Colonic mucosa (tissue), 4 donors: Measurements from ENCODE around the gene XKR7. TPM values are rescaled to one million over a fixed set of nuclear protein-coding genes. Genes with fewer than 3 reads are reported as not detected.

ENCODE experiments used
- DNase-seq: peaks from one replicate; pipeline ENCODE4 v3.0.0-alpha.2; 2020
- H3K27ac ChIP-seq: fragments of 200-600 bp; one replicate; pipeline ENCODE4 v1.8.0; 2021
- H3K27me3 ChIP-seq: fragments of 200-600 bp; one replicate; pipeline ENCODE4 v1.8.0; 2021
- H3K36me3 ChIP-seq: fragments of 200-600 bp; one replicate; pipeline ENCODE4 v1.8.0; 2021
- H3K4me1 ChIP-seq: fragments of 200-600 bp; one replicate; pipeline ENCODE4 v1.8.0; 2021; ENCODE audit warnings: mild to moderate bottlenecking
- H3K4me3 ChIP-seq: fragments of 200-600 bp; one replicate; pipeline ENCODE4 v1.8.0; 2021
- H3K9ac ChIP-seq, 2 donors: one replicate each; pipeline ENCODE4 v1.7.0; 2013; ENCODE audit warnings: control low read depth in 2 of 2, low read depth in 2 of 2, low read length in 2 of 2
- H3K9me3 ChIP-seq: fragments of 200-600 bp; one replicate; pipeline ENCODE4 v1.8.0; 2021
- intact Hi-C: fragments of 100-400 bp; cut with DNase I; formaldehyde crosslinking; loops from one replicate; pipeline ENCODE4 v1.14.1; 2022
- total RNA-seq, 2 donors: library from RNA; stranded (reverse); fragmentation: NEBNext Ultra II Directional in 1 of 2; extraction: Animal tissue kit (Norgen Biotek cat#: 25700) in 1 of 2; gene quantifications; one replicate each; pipeline ENCODE4 v1.2.1, GENCODE V29; 2021
- TF ChIP-seq, protein P1 (sequence below): fragments of 200-600 bp; IDR thresholded peaks from one replicate; pipeline ENCODE4 v1.8.0; 2022; ENCODE audit warnings: antibody characterized with exemption, mild to moderate bottlenecking
- donor health status: healthy.
- donor health status: DM: no; HTN: no; CAD: no.
- donor health status: DM: no; HTN: no; CAD: no.

The XKR7 gene
- total RNA-seq, 2 donors from 2014 or later: 0.07 to 0.16 TPM

DNA sequence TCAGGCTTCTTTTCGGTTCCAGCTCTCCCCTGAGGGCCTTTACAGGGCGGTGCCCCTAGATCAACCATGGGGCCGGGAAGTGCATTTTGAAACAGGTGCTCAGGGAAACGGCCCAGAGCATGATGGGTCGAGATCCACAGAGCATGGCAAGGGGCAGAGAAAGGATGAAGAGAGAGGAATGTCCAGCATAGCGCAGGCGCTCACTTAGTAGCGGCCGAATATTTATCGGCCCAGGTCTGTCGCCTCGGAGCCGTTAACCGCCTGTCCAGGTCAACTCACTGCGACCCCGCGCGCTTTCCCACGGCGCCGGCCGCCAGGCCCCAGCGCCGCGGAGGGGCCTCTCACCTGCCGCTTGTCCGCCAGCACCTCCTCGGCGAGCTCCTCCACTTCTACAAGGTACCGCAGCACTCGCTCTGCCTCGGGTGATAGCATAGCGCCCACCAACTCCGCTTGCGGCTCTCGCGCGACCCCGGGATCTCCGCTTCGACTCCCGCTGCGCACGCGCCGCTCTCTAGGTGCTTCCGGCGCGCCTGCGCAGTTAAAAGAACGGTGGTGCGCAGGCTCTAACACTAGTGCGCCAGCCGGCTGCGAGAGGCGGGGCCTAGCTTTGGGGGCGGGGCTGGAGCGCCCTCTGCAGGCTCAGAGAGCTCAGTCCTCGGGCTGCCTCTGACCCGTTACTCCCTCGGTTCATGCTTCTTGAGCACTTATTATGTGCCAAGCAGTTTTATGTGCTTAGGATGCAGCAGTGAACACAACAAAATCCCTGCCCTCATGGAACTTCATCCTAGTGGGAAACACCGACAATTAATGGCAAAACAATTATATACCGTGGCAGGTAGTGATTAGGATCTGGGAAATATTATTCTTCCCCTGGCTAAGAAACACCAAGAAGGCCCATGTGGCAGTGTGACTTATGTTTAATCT lies 16.2 kb upstream of the XKR7 start, which contains the start of gene PDRG1:
PDRG1 (minus strand) TSS at position 517 of the 924 bp plus-strand sequence; CDS start at position 432, 85 bp downstream.
- Histone ChIP-seq H3K27ac (no peak within 1 kb of the TSS), H3K4me1 (peaks cover 9% of the 10 kb centered on the region), H3K36me3 (no peaks in the 10 kb centered on the region), H3K4me3 (peak within 1 kb of the TSS; percentile 97), H3K9me3 (no peaks in the 10 kb centered on the region), H3K27me3 (no peaks in the 10 kb centered on the region), H3K9ac (peak within 1 kb of the TSS; percentile 84 to 86)
- TF ChIP-seq, protein P1, sequence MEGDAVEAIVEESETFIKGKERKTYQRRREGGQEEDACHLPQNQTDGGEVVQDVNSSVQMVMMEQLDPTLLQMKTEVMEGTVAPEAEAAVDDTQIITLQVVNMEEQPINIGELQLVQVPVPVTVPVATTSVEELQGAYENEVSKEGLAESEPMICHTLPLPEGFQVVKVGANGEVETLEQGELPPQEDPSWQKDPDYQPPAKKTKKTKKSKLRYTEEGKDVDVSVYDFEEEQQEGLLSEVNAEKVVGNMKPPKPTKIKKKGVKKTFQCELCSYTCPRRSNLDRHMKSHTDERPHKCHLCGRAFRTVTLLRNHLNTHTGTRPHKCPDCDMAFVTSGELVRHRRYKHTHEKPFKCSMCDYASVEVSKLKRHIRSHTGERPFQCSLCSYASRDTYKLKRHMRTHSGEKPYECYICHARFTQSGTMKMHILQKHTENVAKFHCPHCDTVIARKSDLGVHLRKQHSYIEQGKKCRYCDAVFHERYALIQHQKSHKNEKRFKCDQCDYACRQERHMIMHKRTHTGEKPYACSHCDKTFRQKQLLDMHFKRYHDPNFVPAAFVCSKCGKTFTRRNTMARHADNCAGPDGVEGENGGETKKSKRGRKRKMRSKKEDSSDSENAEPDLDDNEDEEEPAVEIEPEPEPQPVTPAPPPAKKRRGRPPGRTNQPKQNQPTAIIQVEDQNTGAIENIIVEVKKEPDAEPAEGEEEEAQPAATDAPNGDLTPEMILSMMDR: peak; percentile 92
- DNase-seq: peak; percentile 95
- intact Hi-C loops: loop anchor here (2.0 kb wide), 1 partner anchor 101 kb away; no protein-coding TSS in a partner anchor

- Histone ChIP-seq H3K4me3 (no peak overlapping the region), H3K9ac (no peak overlapping the region), H3K4me1 (peaks cover 9% of the 10 kb centered on the region), H3K36me3 (no peaks in the 10 kb centered on the region), H3K9me3 (no peaks in the 10 kb centered on the region), H3K27me3 (no peaks in the 10 kb centered on the region), H3K27ac (no peak overlapping the region)
- intact Hi-C loops: loop anchor here (2.0 kb wide), 1 partner anchor 103 kb away; no protein-coding TSS in a partner anchor
- TF ChIP-seq, protein P1: no peak
- no peak for DNase-seq
These were observed 14.3 kb upstream of the XKR7 start for GRCh38 chr20:31953556-31954148.

- Histone ChIP-seq H3K27ac (no peak overlapping the region), H3K4me3 (no peak overlapping the region), H3K4me1 (peaks cover 9% of the 10 kb centered on the region), H3K36me3 (no peaks in the 10 kb centered on the region), H3K27me3 (no peaks in the 10 kb centered on the region), H3K9me3 (no peaks in the 10 kb centered on the region), H3K9ac (no peak overlapping the region)
- no peak for DNase-seq
- TF ChIP-seq, protein P1: no peak
- intact Hi-C loops: no loop called here
These were observed 13.5 kb upstream of the XKR7 start for GRCh38 chr20:31954500-31954899.

DNA sequence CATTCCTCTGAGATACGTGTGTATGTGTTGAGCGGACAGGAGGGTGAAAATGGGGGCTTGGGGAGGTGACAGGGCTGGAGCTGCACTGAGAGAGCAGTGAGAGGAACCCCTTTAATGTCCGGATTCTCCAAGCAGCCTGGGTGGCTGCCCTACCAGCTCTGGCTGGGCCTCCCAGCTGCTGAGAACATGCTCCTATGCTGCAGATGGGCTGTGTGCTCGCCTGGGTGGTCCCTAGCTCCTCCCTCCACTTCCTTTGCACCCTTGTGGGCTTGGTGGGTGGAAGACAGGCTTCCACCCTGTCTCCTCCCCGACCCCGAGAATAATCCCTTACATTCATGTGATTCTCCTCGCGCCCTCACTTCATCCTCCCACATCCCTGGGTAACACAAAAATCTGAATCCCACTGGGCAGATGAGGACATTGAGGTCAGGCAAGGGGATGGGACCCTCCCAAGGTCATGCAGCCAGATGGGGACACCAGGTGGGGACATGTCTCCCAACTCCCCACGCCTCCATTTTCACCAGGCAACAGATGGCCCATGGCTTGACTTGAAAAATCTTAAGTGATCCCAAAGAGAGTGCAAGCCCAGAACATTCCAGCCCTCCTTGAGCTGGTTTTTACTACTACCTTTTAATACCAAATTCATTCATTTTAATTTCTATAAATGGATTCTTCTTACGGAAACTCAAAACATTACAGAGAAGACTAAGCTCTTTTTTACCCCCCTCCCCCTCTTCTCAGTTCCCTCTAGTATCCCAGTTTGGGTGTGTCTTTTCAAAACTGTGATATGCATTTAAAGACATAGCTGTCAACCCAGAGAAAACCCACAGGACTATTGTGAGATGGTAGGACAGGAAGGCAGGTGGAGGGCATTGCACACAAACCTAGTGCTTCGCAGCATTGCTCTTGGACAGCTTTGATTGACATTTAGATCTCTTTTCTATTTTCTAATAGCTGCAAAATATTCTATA lies 11.1 kb upstream of the XKR7 start:
- no peak for DNase-seq
- no peaks in the 10 kb centered on the region for H3K27me3 ChIP-seq
- no peaks in the 10 kb centered on the region for H3K4me1 ChIP-seq
- no peak overlapping the region for H3K27ac ChIP-seq
- H3K9me3 ChIP-seq: no peaks in the 10 kb centered on the region
- H3K36me3 ChIP-seq: no peaks in the 10 kb centered on the region
- no peak overlapping the region for H3K9ac ChIP-seq
- H3K4me3 ChIP-seq: no peak overlapping the region
- intact Hi-C loops: no loop called here
- TF ChIP-seq, protein P1: no peak

GRCh38 chr20:31962761-31963160 lies 5.2 kb upstream of the XKR7 start:
- Histone ChIP-seq H3K27ac (no peak overlapping the region), H3K9me3 (no peaks in the 10 kb centered on the region), H3K9ac (no peak overlapping the region), H3K4me3 (no peak overlapping the region), H3K36me3 (no peaks in the 10 kb centered on the region), H3K27me3 (peaks cover 6% of the 10 kb centered on the region), H3K4me1 (no peaks in the 10 kb centered on the region)
- intact Hi-C loops: no loop called here
- no peak for DNase-seq
- TF ChIP-seq, protein P1: no peak
